B cell (primary cell): ENCODE measurements around the gene PLPP7.

Experiments used
- EZH2 ChIP-seq: IDR thresholded peaks from 2 replicates; pipeline ENCODE4 v1.6.1; 2012; ENCODE audit warnings: borderline replicate concordance, low read depth, mild to moderate bottlenecking, moderate library complexity, low read length; ENCODE audit not compliant: insufficient read depth, poor library complexity, severe bottlenecking
- TF ChIP-seq, protein P1 (sequence below): fragments of 200-600 bp; IDR thresholded peaks from one replicate; pipeline ENCODE4 v1.8.0; 2022; ENCODE audit warnings: antibody characterized with exemption, mild to moderate bottlenecking

DNA sequence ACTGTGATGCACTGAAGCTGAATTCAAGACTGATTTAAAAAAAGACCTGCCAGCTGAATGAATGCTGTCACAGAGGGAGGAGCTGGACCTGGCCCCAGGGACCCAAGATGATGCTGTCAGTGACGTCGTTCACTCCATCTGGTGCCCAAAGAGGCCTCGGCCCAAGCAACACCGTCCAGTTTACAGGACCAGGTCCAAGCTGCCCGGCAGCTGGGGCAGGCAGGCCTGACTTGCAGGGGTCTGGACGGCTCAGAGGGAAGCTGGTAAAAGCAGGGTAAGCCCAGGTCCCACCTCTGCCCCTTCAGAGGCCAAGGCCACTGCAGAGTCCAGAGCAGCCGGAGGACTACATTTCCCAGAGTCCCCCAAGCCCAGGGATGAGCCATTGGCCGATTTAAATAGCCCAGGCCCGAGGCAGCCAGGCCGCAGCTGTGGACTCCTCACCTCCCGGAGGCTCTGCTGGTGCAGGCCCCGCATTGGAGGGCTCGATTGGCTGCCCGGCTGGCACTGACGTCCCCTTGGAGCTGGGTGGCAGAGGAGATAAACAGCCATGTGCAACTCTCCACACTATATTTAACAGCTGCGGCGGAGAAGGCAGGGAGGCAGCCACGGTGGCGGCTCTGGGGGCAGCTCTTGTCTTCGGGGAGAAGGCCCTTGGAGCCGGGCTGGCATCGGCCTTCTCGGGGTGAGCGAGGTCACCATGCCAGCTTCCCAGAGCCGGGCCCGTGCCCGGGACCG lies at the start of gene PLPP7:
- TF ChIP-seq, protein P1, sequence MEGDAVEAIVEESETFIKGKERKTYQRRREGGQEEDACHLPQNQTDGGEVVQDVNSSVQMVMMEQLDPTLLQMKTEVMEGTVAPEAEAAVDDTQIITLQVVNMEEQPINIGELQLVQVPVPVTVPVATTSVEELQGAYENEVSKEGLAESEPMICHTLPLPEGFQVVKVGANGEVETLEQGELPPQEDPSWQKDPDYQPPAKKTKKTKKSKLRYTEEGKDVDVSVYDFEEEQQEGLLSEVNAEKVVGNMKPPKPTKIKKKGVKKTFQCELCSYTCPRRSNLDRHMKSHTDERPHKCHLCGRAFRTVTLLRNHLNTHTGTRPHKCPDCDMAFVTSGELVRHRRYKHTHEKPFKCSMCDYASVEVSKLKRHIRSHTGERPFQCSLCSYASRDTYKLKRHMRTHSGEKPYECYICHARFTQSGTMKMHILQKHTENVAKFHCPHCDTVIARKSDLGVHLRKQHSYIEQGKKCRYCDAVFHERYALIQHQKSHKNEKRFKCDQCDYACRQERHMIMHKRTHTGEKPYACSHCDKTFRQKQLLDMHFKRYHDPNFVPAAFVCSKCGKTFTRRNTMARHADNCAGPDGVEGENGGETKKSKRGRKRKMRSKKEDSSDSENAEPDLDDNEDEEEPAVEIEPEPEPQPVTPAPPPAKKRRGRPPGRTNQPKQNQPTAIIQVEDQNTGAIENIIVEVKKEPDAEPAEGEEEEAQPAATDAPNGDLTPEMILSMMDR = no peak
- TF ChIP-seq EZH2 = no peak
